Sigmoid colon (tissue), 7 donors: ENCODE results near the gene TPCN2. TPM values are rescaled to one million over a fixed set of nuclear protein-coding genes. Genes with fewer than 3 reads are reported as not detected.

ENCODE experiments used
- DNase-seq: peaks from one replicate; pipeline ENCODE4 v3.0.0-alpha.2; 2019
- H3K27ac ChIP-seq, 4 donors: fragments of 200-600 bp; sonication (generic); one replicate each; pipeline ENCODE4 v1.5.1; 2016 to 2019; ENCODE audit warnings: mild to moderate bottlenecking in 1 of 4
- H3K27me3 ChIP-seq, 3 donors: fragments of 200-600 bp; sonication (generic); one replicate each; pipeline ENCODE4 v1.5.1; 2019; ENCODE audit warnings: mild to moderate bottlenecking in 1 of 3
- H3K36me3 ChIP-seq, 4 donors: fragments of 200-600 bp; sonication (generic); one replicate each; pipeline ENCODE4 v1.5.1; 2016 to 2019
- H3K4me1 ChIP-seq, 4 donors: fragments of 200-600 bp; sonication (generic); one replicate each; pipeline ENCODE4 v1.5.1; 2017 to 2019
- H3K4me3 ChIP-seq, 4 donors: fragments of 200-600 bp; sonication (generic); one replicate each; pipeline ENCODE4 v1.5.1; 2017 to 2019; ENCODE audit warnings: mild to moderate bottlenecking in 2 of 4, moderate library complexity in 1 of 4
- H3K9me3 ChIP-seq, 4 donors: fragments of 200-600 bp in 3 of 4; sonication (generic) in 3 of 4; one replicate each; pipeline versions ENCODE4 v1.5.1 to v1.6.1; 2013 to 2019
- CTCF ChIP-seq, 4 experiments: fragments of 450-650 bp in 3 of 4; fragments of 200-600 bp in 1 of 4; IDR thresholded peaks; one replicate each; pipeline ENCODE4 v1.5.1; 2016 to 2019; ENCODE audit warnings: antibody characterized with exemption in 4 of 4, mild to moderate bottlenecking in 3 of 4, moderate library complexity in 2 of 4
- EP300 ChIP-seq, 4 donors: sonication (generic); formaldehyde crosslinking; IDR thresholded peaks; one replicate each; pipeline ENCODE4 v1.6.1; 2017; ENCODE audit warnings: antibody characterized with exemption in 4 of 4
- POLR2A ChIP-seq, 2 donors: fragments of 450-650 bp; IDR thresholded peaks; one replicate each; pipeline ENCODE4 v1.6.1; 2016; ENCODE audit warnings: antibody characterized with exemption in 2 of 2, mild to moderate bottlenecking in 2 of 2, moderate library complexity in 2 of 2
- POLR2AphosphoS5 ChIP-seq, 4 donors: sonication (generic); formaldehyde crosslinking; IDR thresholded peaks; one replicate each; pipeline ENCODE4 v1.6.1; 2017; ENCODE audit warnings: antibody characterized with exemption in 4 of 4
- WGBS, 2 donors: extraction: QIAGEN DNeasy Blood & Tissue Kit; methylation state at CpG; one replicate each; pipeline ENCODE4 v1.1.7; 2013; 5-methylcytosine and 5-hydroxymethylcytosine counted together
- intact Hi-C: fragments of 100-400 bp; cut with DNase I; formaldehyde crosslinking; loops from one replicate; pipeline ENCODE4 v1.15.1; 2023
- polyA plus RNA-seq, 3 donors: library from polyadenylated mRNA; stranded (reverse); fragments of 200-250 nt; gene quantifications; one replicate each; pipeline ENCODE4 v1.2.3, GENCODE V29; 2013
- total RNA-seq, 4 donors: library from RNA; depleted of rRNA; stranded (reverse); fragments of >200 nt; gene quantifications; one replicate each; pipeline ENCODE4 v1.1.0, GENCODE V29; 2016
- donor health status: healthy with polysubstance abuse.
- donor health status: Bipolar disorder and iron deficiency.
- donor health status: healthy.

The TPCN2 gene
- total and polyA plus RNA-seq, 7 donors = 1.6 to 43.5 (median 17.5) TPM

DNA sequence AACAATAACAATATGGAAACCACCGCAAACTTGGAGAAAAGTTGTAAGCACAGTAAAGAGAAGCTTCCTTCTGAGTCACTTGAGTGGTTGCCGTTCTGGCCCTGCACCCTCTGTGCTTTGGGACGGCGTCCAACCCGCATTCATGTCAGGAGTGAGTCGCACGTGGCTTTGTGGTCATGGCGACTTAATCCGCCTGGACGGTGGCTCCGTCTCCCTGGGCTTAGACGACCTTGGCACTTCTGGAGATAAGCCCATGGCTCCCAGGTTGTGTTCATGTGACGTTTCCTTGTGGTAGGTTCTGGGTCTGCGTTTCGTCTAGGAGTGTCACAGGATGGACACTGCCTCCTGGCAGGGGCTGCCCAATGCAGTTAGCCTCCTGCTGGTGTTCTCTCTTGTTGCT lies 40.5 kb downstream of the TPCN2 start:
- WGBS, 2 donors = 75 to 80% methylated on average over 15 of the region's 15 CpGs
- Histone ChIP-seq H3K9me3 (no peaks in the 10 kb centered on the region), H3K4me3 (no peak overlapping the region), H3K27me3 (no peaks in the 10 kb centered on the region), H3K27ac (peak overlapping the region; percentile 82 to 90 (median 86)), H3K36me3 (peaks cover 0 to 61% (median 43%) of the 10 kb centered on the region in 4 donors), H3K4me1 (peaks cover 0 to 46% (median 36%) of the 10 kb centered on the region in 4 donors)
- TF ChIP-seq POLR2A (IDR thresholded peaks at IDR 0.05) = no peak
- TF ChIP-seq POLR2AphosphoS5 (IDR thresholded peaks at IDR 0.05) = peak; percentile 23 to 82 (median 59)
- no peak for TF ChIP-seq CTCF (IDR thresholded peaks at IDR 0.05)
- TF ChIP-seq EP300 (IDR thresholded peaks at IDR 0.05) = peak in 1 of 4 donors; percentile 55
- DNase-seq = peak; percentile 82
- intact Hi-C loops = loop anchor here (5.0 kb wide), 5 partner anchors 37 to 553 kb away; partner anchors contain the start of genes CCND1, CPT1A, IGHMBP2 and MRPL21

DNA sequence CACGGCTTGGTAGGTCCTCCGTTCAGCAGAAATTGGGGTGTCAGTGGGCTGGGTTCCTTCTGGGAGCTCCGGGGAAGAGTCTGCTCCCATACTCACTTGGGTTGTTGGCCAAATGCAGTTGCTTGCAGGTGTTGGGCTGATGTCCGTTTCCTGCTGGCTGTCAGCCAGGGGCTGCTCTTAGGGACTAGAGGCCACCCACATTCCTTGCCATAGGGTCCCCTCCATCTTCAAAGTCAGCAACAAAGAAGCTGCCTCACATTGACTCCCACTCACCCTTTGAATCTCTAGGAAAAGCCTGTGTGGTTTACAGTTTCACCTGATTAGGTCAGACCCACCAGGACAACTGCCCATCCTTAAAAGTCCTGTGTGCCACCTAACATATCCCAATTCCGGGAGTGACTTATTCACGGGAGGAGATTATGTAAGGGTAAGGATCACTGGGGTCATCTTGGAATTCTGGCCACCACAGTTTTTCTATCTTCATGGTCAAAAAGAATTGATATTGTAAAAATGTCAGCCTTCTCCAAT lies 43.0 kb downstream of the TPCN2 start:
- H3K27ac ChIP-seq = no peak overlapping the region
- intact Hi-C loops = no loop called here
- TF ChIP-seq CTCF (IDR thresholded peaks at IDR 0.05) (no peak), POLR2AphosphoS5 (IDR thresholded peaks at IDR 0.05) (no peak), POLR2A (IDR thresholded peaks at IDR 0.05) (no peak), EP300 (IDR thresholded peaks at IDR 0.05) (no peak)
- H3K36me3 ChIP-seq = peaks cover 0 to 50% (median 34%) of the 10 kb centered on the region in 4 donors
- H3K27me3 ChIP-seq = no peaks in the 10 kb centered on the region
- WGBS, 2 donors = 96% methylated on average over 6 of the region's 6 CpGs
- H3K4me3 ChIP-seq = no peak overlapping the region
- DNase-seq = no peak
- no peaks in the 10 kb centered on the region for H3K9me3 ChIP-seq
- peaks cover 0 to 35% (median 25%) of the 10 kb centered on the region in 4 donors for H3K4me1 ChIP-seq

DNA sequence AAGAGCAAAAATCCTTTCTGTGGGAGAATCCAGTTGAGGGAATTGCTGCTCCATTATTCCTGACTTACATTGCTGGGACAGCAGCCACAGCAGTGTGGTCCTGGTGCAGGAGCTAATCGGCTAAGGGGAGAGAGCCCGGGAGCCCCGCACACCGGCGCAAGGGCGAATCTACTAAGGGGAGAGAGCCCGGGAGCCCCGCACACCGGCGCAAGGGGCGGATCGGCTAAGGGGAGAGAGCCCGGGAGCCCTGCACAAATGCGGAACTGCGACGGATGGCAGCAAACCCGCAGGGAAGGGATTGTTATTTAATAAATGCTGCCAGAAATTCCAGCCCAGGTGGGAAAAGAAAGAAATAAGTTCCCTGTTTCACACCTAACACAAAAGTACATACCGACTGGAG lies 43.5 kb downstream of the TPCN2 start:
- TF ChIP-seq POLR2AphosphoS5 (IDR thresholded peaks at IDR 0.05) (no peak), EP300 (IDR thresholded peaks at IDR 0.05) (no peak), POLR2A (IDR thresholded peaks at IDR 0.05) (no peak)
- no peak overlapping the region for H3K4me3 ChIP-seq
- no peaks in the 10 kb centered on the region for H3K9me3 ChIP-seq
- 92 to 94% methylated on average over 18 of the region's 18 CpGs for WGBS, 2 donors
- peaks cover 0 to 50% (median 33%) of the 10 kb centered on the region in 4 donors for H3K36me3 ChIP-seq
- H3K4me1 ChIP-seq = peaks cover 0 to 29% (median 19%) of the 10 kb centered on the region in 4 donors
- intact Hi-C loops = no loop called here
- no peak overlapping the region for H3K27ac ChIP-seq
- DNase-seq = no peak
- no peaks in the 10 kb centered on the region for H3K27me3 ChIP-seq

DNA sequence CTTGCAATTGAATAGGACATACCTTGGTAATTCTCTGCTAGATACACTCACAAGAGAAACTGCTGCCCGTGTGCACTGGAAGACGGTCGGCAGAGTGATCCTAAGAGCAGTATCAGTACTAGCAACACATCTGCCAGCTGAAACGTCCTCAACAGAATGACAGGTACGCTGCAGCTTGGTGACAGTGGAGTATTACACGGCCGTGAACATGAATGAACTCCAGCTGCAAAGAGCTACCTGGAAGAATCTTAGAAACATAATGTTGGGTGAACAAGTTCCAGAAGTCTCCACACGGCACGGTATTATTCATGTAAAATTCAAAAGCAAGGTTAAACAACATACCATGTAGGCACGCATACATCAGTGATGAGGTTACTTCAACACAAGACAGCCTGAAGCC lies 44.4 kb downstream of the TPCN2 start:
- Histone ChIP-seq H3K27ac (no peak overlapping the region), H3K4me1 (peaks cover 0 to 21% (median 15%) of the 10 kb centered on the region in 4 donors), H3K4me3 (no peak overlapping the region), H3K9me3 (no peaks in the 10 kb centered on the region), H3K36me3 (peaks cover 0 to 42% (median 25%) of the 10 kb centered on the region in 4 donors), H3K27me3 (no peaks in the 10 kb centered on the region)
- 85% methylated on average over 10 of the region's 10 CpGs for WGBS, 2 donors
- intact Hi-C loops = no loop called here
- DNase-seq = no peak
- TF ChIP-seq CTCF (IDR thresholded peaks at IDR 0.05) (no peak), POLR2AphosphoS5 (IDR thresholded peaks at IDR 0.05) (no peak), EP300 (IDR thresholded peaks at IDR 0.05) (no peak), POLR2A (IDR thresholded peaks at IDR 0.05) (no peak)

DNA sequence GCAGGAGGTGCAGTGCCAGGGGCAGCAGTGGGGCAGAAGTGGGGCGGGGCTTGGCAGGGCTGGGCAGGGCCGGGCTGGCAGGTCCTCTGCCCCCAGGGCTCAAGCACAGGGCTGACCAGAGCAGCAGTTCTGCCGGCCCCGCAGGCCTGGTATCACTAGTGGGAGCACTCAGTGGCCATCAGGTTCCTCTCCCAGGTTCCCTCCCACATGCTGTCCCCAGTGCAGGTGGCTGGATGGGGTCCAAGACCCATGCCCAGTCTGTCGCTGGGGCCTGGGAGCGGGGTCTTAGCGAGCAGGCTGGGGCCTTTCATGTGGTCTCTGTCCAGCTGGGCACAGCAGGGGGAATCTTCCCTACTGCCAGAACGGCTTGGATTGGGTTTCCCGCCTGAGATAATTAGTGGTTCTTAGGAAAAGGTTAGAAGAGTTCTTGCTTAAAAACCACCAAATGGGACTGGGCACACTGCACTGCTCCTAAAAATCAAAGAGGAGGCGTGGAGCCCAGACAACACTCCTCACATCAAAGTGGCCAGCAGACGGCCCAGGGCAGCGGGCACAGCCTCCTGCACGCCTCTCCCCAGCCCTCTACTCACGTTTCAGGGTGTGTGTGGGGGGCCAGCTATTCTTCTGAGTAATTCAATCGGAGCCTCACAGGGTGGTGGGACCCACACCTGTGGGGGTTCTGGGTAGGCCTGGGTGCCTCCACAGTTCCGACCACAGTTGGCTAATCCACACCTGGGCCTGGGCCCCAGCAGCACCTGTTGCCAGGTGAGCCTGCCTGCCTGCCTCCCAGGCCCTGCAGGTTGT lies 45.6 kb downstream of the TPCN2 start:
- no peaks in the 10 kb centered on the region for H3K27me3 ChIP-seq
- no peaks in the 10 kb centered on the region for H3K9me3 ChIP-seq
- WGBS, 2 donors = 73 to 74% methylated on average over 16 of the region's 16 CpGs
- intact Hi-C loops = no loop called here
- H3K4me3 ChIP-seq = no peak overlapping the region
- H3K4me1 ChIP-seq = peaks cover 0 to 9% (median 5%) of the 10 kb centered on the region in 4 donors
- peak in 1 of 4 donors; percentile 24 for TF ChIP-seq POLR2AphosphoS5 (IDR thresholded peaks at IDR 0.05)
- no peak for TF ChIP-seq CTCF (IDR thresholded peaks at IDR 0.05)
- no peak for TF ChIP-seq EP300 (IDR thresholded peaks at IDR 0.05)
- no peak for TF ChIP-seq POLR2A (IDR thresholded peaks at IDR 0.05)
- no peak for DNase-seq
- no peak overlapping the region for H3K27ac ChIP-seq
- H3K36me3 ChIP-seq = peaks cover 0 to 42% (median 23%) of the 10 kb centered on the region in 4 donors
